ENCODE data around the gene HSPA12B.

Gene HSPA12B

DNA sequence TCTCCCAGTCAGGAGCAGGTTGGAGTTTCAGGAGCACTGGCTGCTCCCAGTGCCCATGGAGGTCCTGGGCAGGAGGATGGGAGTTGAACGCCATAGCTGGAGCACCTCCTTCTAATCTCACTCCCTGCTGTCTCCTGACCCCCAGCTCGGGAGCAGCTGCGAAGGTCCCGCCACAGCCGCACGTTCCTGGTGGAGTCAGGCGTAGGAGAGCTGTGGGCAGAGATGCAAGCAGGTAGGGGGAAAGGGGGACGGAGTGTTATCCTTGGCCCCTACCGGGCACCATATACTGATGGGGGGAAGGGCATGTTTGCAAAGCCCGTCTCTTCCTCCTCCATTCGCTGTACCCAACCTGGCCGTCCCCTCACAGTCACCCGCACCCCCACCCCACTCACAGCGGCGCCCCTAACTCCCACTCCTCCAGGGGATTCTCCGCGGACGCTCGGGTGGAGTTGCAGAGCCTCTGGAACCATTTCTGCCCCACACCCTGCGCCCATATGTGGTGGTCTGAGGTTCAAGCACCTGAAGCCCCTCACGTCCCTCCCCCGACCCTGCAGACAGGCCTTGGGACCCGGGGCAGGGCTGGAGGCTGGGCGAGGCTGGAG, 16.7 kb downstream of the HSPA12B start:
- Histone ChIP-seq H3K27ac (ENCODE audit: poor library complexity, severe bottlenecking) (no peak overlapping the region), H3K4me3 (ENCODE audit: severe bottlenecking) (peak overlapping the region; percentile 15), H3K36me3 (ENCODE audit: low read depth) (no peaks in the 10 kb centered on the region), H3K4me1 (ENCODE audit: insufficient read depth, poor library complexity, severe bottlenecking) (no peaks in the 10 kb centered on the region), H3K27me3 (ENCODE audit: insufficient read depth, poor library complexity, severe bottlenecking) (peaks cover 23% of the 10 kb centered on the region), H3K9me3 (ENCODE audit: severe bottlenecking) (no peaks in the 10 kb centered on the region)
- no peak for ATAC-seq (ENCODE audit: low read depth)
- TF ChIP-seq, protein P1, sequence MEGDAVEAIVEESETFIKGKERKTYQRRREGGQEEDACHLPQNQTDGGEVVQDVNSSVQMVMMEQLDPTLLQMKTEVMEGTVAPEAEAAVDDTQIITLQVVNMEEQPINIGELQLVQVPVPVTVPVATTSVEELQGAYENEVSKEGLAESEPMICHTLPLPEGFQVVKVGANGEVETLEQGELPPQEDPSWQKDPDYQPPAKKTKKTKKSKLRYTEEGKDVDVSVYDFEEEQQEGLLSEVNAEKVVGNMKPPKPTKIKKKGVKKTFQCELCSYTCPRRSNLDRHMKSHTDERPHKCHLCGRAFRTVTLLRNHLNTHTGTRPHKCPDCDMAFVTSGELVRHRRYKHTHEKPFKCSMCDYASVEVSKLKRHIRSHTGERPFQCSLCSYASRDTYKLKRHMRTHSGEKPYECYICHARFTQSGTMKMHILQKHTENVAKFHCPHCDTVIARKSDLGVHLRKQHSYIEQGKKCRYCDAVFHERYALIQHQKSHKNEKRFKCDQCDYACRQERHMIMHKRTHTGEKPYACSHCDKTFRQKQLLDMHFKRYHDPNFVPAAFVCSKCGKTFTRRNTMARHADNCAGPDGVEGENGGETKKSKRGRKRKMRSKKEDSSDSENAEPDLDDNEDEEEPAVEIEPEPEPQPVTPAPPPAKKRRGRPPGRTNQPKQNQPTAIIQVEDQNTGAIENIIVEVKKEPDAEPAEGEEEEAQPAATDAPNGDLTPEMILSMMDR (IDR thresholded peaks at IDR 0.05; ENCODE audit: poor library complexity, severe bottlenecking) = no peak
- no peak for DNase-seq (ENCODE audit: low spot score)

DNA sequence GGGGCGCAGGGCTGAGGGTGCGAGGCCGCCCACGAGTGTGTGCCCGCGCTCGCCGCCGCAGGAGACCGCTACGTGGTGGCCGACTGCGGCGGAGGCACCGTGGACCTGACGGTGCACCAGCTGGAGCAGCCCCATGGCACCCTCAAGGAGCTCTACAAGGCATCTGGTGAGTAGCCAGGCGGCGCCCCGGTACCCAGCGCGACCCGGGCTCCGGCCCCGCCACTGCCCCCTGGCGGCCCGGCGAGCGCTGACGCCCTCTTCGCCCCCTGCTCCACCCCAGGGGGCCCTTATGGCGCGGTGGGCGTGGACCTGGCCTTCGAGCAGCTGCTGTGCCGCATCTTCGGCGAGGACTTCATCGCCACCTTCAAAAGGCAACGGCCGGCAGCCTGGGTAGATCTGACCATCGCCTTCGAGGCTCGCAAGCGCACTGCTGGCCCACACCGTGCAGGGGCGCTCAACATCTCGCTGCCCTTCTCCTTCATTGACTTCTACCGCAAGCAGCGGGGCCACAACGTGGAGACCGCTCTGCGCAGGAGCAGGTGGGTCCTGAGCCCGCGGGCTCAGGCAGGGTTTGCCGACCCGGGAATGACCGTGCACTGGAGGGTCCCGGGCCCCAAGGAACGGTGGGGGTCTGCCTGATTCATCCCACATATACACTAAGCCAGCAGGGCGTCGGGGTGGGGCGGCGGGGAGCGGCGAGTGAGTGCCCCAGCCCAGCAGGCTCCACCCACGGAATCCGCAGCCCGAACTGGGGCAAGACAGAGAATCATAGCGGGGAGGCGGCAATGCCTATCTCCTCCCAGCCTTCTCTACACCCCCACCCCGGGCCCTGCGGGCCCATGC, 17.4 kb downstream of the HSPA12B start:
- Histone ChIP-seq H3K36me3 (ENCODE audit: low read depth) (no peaks in the 10 kb centered on the region), H3K27ac (ENCODE audit: poor library complexity, severe bottlenecking) (no peak overlapping the region), H3K4me1 (ENCODE audit: insufficient read depth, poor library complexity, severe bottlenecking) (no peaks in the 10 kb centered on the region), H3K9me3 (ENCODE audit: severe bottlenecking) (no peaks in the 10 kb centered on the region), H3K27me3 (ENCODE audit: insufficient read depth, poor library complexity, severe bottlenecking) (peaks cover 23% of the 10 kb centered on the region), H3K4me3 (ENCODE audit: severe bottlenecking) (peak overlapping the region; percentile 15)
- DNase-seq (ENCODE audit: low spot score) (no peak), ATAC-seq (ENCODE audit: low read depth) (peak; percentile 44)
- TF ChIP-seq, protein P1 (IDR thresholded peaks at IDR 0.05; ENCODE audit: poor library complexity, severe bottlenecking) = peak; percentile 92

DNA sequence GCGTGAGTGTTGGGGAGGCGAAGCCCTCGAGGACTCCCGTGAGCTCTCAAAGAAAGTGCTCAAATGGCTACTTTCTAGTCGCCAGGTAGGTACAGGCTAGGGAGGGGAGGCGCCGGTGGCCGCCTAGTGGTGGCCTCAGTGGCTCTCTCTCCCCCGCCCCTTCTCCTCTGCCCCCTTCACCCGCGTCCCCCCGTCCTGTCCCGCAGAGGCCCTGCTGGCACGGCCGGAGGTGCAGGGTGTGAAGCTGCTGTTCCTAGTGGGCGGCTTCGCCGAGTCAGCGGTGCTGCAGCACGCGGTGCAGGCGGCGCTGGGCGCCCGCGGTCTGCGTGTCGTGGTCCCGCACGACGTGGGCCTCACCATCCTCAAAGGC, 18.8 kb downstream of the HSPA12B start:
- Histone ChIP-seq H3K36me3 (ENCODE audit: low read depth) (no peaks in the 10 kb centered on the region), H3K9me3 (ENCODE audit: severe bottlenecking) (no peaks in the 10 kb centered on the region), H3K27me3 (ENCODE audit: insufficient read depth, poor library complexity, severe bottlenecking) (peaks cover 23% of the 10 kb centered on the region), H3K4me3 (ENCODE audit: severe bottlenecking) (peak overlapping the region; percentile 23), H3K4me1 (ENCODE audit: insufficient read depth, poor library complexity, severe bottlenecking) (no peaks in the 10 kb centered on the region), H3K27ac (ENCODE audit: poor library complexity, severe bottlenecking) (no peak overlapping the region)
- DNase-seq (ENCODE audit: low spot score) (no peak), ATAC-seq (ENCODE audit: low read depth) (no peak)
- TF ChIP-seq, protein P1 (IDR thresholded peaks at IDR 0.05; ENCODE audit: poor library complexity, severe bottlenecking) = peak; percentile 6

DNA sequence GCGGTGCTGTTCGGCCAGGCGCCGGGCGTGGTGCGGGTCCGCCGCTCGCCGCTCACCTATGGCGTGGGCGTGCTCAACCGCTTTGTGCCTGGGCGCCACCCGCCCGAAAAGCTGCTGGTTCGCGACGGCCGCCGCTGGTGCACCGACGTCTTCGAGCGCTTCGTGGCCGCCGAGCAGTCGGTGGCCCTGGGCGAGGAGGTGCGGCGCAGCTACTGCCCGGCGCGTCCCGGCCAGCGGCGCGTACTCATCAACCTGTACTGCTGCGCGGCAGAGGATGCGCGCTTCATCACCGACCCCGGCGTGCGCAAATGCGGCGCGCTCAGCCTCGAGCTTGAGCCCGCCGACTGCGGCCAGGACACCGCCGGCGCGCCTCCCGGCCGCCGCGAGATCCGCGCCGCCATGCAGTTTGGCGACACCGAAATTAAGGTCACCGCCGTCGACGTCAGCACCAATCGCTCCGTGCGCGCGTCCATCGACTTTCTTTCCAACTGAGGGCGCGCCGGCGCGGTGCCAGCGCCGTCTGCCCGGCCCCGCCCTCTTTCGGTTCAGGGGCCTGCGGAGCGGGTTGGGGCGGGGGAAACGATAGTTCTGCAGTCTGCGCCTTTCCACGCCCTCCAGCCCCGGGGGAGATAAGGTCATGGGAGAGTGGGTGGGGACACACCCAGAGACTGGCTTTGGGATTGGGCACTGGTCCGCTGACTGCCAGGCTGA, 19.3 kb downstream of the HSPA12B start:
- Histone ChIP-seq H3K4me3 (ENCODE audit: severe bottlenecking) (peak overlapping the region; percentile 23), H3K4me1 (ENCODE audit: insufficient read depth, poor library complexity, severe bottlenecking) (no peaks in the 10 kb centered on the region), H3K27ac (ENCODE audit: poor library complexity, severe bottlenecking) (no peak overlapping the region), H3K36me3 (ENCODE audit: low read depth) (peaks cover 4% of the 10 kb centered on the region; the same call in 1 of the 2 replicates), H3K27me3 (ENCODE audit: insufficient read depth, poor library complexity, severe bottlenecking) (peaks cover 23% of the 10 kb centered on the region), H3K9me3 (ENCODE audit: severe bottlenecking) (no peaks in the 10 kb centered on the region)
- TF ChIP-seq, protein P1 (IDR thresholded peaks at IDR 0.05; ENCODE audit: poor library complexity, severe bottlenecking) = no peak
- DNase-seq (ENCODE audit: low spot score) (no peak), ATAC-seq (ENCODE audit: low read depth) (peak; percentile 32)

Data from RWPE2 (cell line).